Measurements from ENCODE around the gene STKLD1.

DNA sequence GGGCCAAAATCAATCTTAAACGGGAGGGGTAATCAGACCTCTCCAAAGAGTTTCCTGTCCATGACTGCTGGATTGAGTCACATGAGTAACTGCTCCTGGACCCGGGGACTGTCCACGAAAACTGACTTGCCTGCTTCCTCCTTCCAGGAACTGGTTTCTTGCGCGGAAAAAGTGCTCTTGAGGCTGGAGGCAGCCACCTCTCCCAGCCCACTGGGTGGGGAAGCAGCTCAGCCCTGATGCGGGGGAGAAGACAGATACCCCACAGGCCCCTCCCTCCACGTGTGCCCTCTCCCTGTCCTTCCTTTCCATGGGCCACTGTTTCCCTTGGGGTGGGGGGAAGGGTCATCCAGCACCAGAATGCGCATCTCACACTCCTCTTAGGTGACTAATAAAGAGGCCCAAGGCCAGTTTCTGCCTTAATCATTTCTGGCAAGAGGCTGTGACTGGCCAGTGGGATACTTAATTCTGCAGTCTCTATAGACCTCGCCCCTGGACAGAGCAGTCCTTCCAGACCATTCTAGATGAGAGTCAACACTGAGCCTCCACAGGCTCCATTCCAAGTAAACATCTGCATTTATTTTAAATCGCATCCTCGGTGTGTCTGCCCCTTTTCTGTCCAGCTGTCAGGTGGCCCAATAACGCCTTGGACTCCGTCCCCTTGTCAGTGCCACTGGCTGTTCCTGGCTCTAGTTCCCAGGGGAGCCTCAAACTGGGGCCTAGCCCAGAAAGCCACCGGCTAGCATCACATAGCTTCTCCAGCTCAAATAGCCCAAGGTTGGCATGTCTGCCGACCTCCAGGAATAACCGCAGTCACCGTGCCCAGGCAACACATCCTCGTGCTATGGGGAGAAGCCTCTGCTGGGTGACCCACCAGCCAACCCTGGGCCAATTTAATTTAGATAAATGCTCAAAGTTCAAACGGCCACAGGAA is 29.6 kb downstream of the STKLD1 start:
- TF ChIP-seq POLR2A (IDR thresholded peaks at IDR 0.05) (no peak), POLR2AphosphoS5 (IDR thresholded peaks at IDR 0.05) (no peak)

All from breast epithelium (tissue), 3 donors.